Right cardiac atrium (tissue), 5 donors: Measurements from ENCODE around the gene FOXP1. TPM values are rescaled to one million over a fixed set of nuclear protein-coding genes. Genes with fewer than 3 reads are reported as not detected.

Experiments used
- ATAC-seq, 2 donors: fragments of 200-7000 bp; cut with Tn5 transposase; one replicate each; pipeline versions ENCODE4 v1.8.0 to v1.9.1; 2020; ENCODE audit warnings: moderate library complexity in 2 of 2, mild to moderate bottlenecking in 1 of 2
- DNase-seq, 3 donors: peaks; one replicate each; pipeline ENCODE4 v3.0.0-alpha.2; 2020
- H3K27ac ChIP-seq: one replicate; pipeline ENCODE4 v1.5.1; 2013; ENCODE audit warnings: mild to moderate bottlenecking, low read length, control low read depth, moderate library complexity
- H3K27me3 ChIP-seq: one replicate; pipeline ENCODE4 v1.6.1; 2013; ENCODE audit not compliant: control insufficient read depth, insufficient read depth
- H3K4me1 ChIP-seq: one replicate; pipeline ENCODE4 v1.6.1; 2013; ENCODE audit warnings: low read length; ENCODE audit not compliant: control insufficient read depth, insufficient read depth
- H3K4me3 ChIP-seq: one replicate; pipeline ENCODE4 v1.5.1; 2013; ENCODE audit warnings: low read length, control low read depth
- H3K9me3 ChIP-seq: one replicate; pipeline ENCODE4 v1.6.1; 2013; ENCODE audit warnings: low read length; ENCODE audit not compliant: control insufficient read depth
- WGBS: extraction: QIAGEN DNeasy Blood & Tissue Kit; methylation state at CpG from one replicate; pipeline ENCODE4 v1.1.7; 2013; 5-methylcytosine and 5-hydroxymethylcytosine counted together
- intact Hi-C, 4 donors: fragments of 100-400 bp; cut with DNase I; formaldehyde crosslinking; loops; one replicate each; pipeline versions ENCODE4 v1.11.0 to v1.14.0; 2022 to 2023
- polyA plus RNA-seq: library from polyadenylated mRNA; stranded (reverse); fragments of 200-250 nt; gene quantifications from one replicate; pipeline ENCODE4 v1.2.3, GENCODE V29; 2013
- total RNA-seq, 4 donors: library from RNA; stranded (reverse); fragmentation: NEBNext Ultra II Directional; extraction: Animal tissue kit (Norgen Biotek cat#: 25700); gene quantifications; one replicate each; pipeline ENCODE4 v1.2.1, GENCODE V29; 2021
- donor health status: healthy with polysubstance abuse.
- donor health status: DM: no; HTN: yes; CAD: no.
- donor health status: DM: no; HTN: no; CAD: no.
- donor health status: DM: no; HTN: yes; CAD: no; lungs with severe emphysema.
- donor health status: DM: yes; HTN: yes; CAD: no.

The FOXP1 gene
- total and polyA plus RNA-seq, 5 donors: 13.6 to 63.4 (median 57.4) TPM

DNA sequence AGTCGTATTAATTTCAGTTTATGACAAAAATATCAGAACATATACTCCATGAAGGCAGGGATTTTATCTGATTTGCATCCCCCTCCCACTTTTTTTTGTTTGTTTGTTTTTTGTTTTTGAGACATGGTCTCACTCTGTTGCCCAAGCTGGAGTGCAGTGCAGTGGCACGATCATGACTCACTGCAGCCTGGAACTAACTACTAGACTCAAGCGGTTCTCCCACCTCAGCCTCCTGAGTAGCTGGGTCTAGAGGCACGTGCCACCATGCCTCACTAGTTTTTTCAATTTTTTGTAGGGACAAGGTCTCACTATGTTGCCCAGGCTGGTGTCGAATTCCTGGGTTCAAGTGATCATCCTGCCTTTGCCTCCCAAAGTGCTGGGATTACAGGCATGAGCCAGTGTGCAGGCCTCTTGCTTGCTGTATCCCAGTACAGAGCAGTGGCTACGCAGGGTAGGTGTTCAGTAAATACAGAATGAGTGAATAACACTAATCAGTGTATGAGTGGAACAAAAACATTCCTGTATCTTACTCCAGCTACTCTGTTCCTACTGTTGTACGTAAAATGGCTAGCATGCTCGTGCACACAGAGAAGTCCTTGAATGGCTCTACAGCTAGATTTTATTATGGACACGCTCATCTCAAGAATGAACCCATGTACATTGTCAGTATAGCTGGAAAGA lies 272.4 kb downstream of the FOXP1 start:
- intact Hi-C loops: loop anchor here in 1 of 4 donors (5.0 kb wide), 1 partner anchor 189 kb away; no protein-coding TSS in a partner anchor
- Histone ChIP-seq H3K27ac (no peak overlapping the region), H3K9me3 (no peaks in the 10 kb centered on the region), H3K4me1 (peaks cover 10% of the 10 kb centered on the region), H3K4me3 (no peak overlapping the region), H3K27me3 (no peaks in the 10 kb centered on the region)
- ATAC-seq (peak in 1 of 2 donors; percentile 54), DNase-seq (no peak)
- WGBS: 84% methylated on average over 9 of the region's 9 CpGs

GRCh38 chr3:71310359-71310979 lies 273.1 kb downstream of the FOXP1 start:
- 36% methylated on average over 9 of the region's 9 CpGs for WGBS
- Histone ChIP-seq H3K27ac (no peak overlapping the region), H3K27me3 (no peaks in the 10 kb centered on the region), H3K9me3 (no peaks in the 10 kb centered on the region), H3K4me1 (peaks cover 10% of the 10 kb centered on the region), H3K4me3 (no peak overlapping the region)
- intact Hi-C loops: loop anchor here in 1 of 4 donors (5.0 kb wide), 1 partner anchor 188 kb away; no protein-coding TSS in a partner anchor
- ATAC-seq (peak; percentile 63 to 77), DNase-seq (peak; percentile 45 to 74 (median 73))

- DNase-seq: no peak
- WGBS: 90% methylated on average over 1 of the region's 1 CpG
- H3K4me3 ChIP-seq: no peak overlapping the region
- intact Hi-C loops: loop anchor here in 2 of 4 donors (5.0 to 10.0 kb wide), 3 partner anchors 185 to 272 kb away; partner anchors contain the start of gene FOXP1 (in 2 of the 2)
- H3K4me1 ChIP-seq: peaks cover 10% of the 10 kb centered on the region
- no peaks in the 10 kb centered on the region for H3K9me3 ChIP-seq
- no peak overlapping the region for H3K27ac ChIP-seq
- no peak for ATAC-seq
- H3K27me3 ChIP-seq: no peaks in the 10 kb centered on the region
Measured at GRCh38 chr3:71309886-71310285, 273.6 kb downstream of the FOXP1 start.

DNA sequence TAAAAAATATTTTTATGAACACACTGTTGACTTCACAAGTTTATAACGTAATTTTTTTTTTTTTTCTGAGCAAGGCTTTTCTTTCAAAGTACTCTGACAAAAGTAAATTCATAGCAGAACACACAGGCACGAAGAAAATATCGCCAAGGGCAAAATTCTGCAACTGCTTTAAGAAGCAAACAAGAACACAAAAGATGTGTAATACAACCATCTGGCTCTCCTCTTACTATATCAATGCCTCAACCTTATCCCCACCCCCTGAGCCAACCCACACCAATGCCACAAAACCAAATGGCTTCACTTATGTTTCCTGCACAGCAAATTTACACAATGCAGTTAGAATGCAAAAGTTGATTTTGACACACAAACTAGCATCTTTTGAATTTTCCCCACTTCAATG lies 274.2 kb downstream of the FOXP1 start:
- 87% methylated on average over 3 of the region's 3 CpGs for WGBS
- no peak for DNase-seq
- intact Hi-C loops: loop anchor here in 2 of 4 donors (5.0 to 10.0 kb wide), 2 partner anchors 185 to 273 kb away; partner anchors contain the start of gene FOXP1 (in 2 of the 2)
- Histone ChIP-seq H3K27me3 (no peaks in the 10 kb centered on the region), H3K27ac (no peak overlapping the region), H3K4me3 (no peak overlapping the region), H3K4me1 (peaks cover 10% of the 10 kb centered on the region), H3K9me3 (no peaks in the 10 kb centered on the region)
- ATAC-seq: no peak

DNA sequence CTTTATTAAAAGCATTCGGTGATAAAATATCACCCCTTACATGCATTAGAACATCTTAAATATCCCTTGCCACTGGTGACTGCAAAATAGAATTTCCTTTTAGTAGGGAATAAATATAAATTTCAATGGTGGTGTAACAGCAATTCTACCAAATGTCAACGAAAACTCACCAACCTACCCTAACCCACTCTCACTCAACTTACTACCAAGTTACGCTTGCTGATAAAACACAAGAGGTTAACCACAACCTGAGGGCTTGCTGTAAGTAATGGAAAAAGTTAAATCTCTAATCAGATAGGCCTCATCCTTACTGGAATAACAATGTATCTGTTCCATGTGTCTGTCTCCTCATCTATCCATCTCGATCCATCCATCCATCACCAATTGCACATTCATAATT lies 274.7 kb downstream of the FOXP1 start:
- peaks cover 12% of the 10 kb centered on the region for H3K4me1 ChIP-seq
- H3K27me3 ChIP-seq: no peaks in the 10 kb centered on the region
- H3K27ac ChIP-seq: no peak overlapping the region
- intact Hi-C loops: loop anchor here in 2 of 4 donors (5.0 to 10.0 kb wide), 2 partner anchors 184 to 273 kb away; partner anchors contain the start of gene FOXP1 (in 2 of the 2)
- 94% methylated on average over 4 of the region's 4 CpGs for WGBS
- no peak for ATAC-seq
- DNase-seq: no peak
- H3K4me3 ChIP-seq: no peak overlapping the region
- H3K9me3 ChIP-seq: no peaks in the 10 kb centered on the region

DNA sequence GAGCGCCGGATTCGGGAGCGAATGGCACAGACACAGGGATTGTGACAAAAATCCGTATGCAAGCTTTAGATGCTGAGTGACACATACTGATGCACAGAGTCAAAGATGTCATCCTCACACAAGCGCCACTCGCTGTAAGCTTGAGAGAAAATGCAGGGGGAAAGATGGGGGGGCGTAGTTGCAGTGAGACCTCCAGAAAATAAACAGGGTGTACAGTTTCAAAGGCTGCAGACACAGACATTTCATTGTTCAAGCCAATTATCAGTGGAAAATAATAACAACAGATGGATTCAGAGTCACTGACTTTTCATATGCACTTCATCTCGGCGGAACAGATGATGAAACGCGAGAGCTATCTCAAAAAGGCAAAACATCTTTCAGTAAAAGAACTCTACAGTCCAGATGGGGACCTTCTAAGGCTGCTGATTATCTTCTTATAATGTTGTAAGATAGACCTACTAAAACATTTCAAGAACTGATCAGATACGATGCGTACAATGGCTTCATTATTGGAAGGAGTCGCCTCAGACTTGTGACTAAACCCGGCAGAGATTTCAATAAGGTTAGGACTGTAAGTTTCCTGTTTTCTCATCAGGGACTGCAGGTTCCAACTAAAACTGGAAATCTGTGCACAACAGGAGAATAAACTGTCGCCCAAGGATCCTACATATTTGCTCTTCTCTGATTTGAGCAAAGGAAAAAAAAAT lies 275.4 kb downstream of the FOXP1 start:
- intact Hi-C loops: loop anchor here in 2 of 4 donors (5.0 to 10.0 kb wide), 2 partner anchors 183 to 274 kb away; partner anchors contain the start of gene FOXP1 (in 2 of the 2)
- Histone ChIP-seq H3K27ac (no peak overlapping the region), H3K4me1 (peaks cover 12% of the 10 kb centered on the region), H3K9me3 (no peaks in the 10 kb centered on the region), H3K27me3 (no peaks in the 10 kb centered on the region), H3K4me3 (no peak overlapping the region)
- 70% methylated on average over 17 of the region's 17 CpGs for WGBS
- ATAC-seq: peak in 1 of 2 donors; percentile 7
- DNase-seq: no peak

- Histone ChIP-seq H3K27me3 (no peaks in the 10 kb centered on the region), H3K27ac (peak overlapping the region; percentile 67), H3K4me3 (peak overlapping the region; percentile 64), H3K4me1 (peaks cover 4% of the 10 kb centered on the region), H3K9me3 (no peaks in the 10 kb centered on the region)
- DNase-seq (peak in 1 of 3 donors; percentile 35), ATAC-seq (peak; percentile 89 to 90)
- intact Hi-C loops: loop anchor here in 2 of 4 donors (5.0 to 10.0 kb wide), 2 partner anchors 181 to 277 kb away; partner anchors contain the start of gene FOXP1 (in 2 of the 2)
- WGBS: 11% methylated on average over 21 of the region's 21 CpGs
Measured at GRCh38 chr3:71305231-71306206, 278.0 kb downstream of the FOXP1 start.

- Histone ChIP-seq H3K27ac (no peak overlapping the region), H3K9me3 (no peaks in the 10 kb centered on the region), H3K4me3 (peak overlapping the region; percentile 64), H3K4me1 (peaks cover 2% of the 10 kb centered on the region), H3K27me3 (no peaks in the 10 kb centered on the region)
- whole genome bisulfite sequencing: 20% methylated on average over 3 of the region's 3 CpGs
- DNase-seq (peak in 2 of 3 donors; percentile 22 to 66), ATAC-seq (peak; percentile 78)
- intact Hi-C loops: loop anchor here in 2 of 4 donors (5.0 to 10.0 kb wide), 2 partner anchors 180 to 278 kb away; partner anchors contain the start of gene FOXP1 (in 2 of the 2)
Measured at GRCh38 chr3:71304684-71305083, 278.8 kb downstream of the FOXP1 start.

DNA sequence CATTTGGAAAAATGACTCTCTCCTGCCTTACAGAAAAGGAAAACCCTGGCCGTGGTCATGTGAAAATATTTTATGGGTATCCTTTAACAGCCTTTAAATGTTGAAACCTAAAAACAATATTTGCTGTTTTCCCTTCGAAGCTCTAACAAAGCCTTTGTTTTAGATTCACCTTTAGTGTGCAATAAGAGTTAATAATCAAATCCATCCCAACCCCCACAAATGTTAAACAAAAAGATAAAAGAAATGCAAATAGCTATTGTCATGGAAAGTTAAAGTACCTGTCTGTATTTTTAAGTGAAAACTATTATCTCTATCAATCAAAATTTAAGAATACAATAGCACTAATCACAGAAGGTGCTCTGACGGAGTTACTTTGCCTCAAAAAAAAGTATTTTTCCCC lies 279.3 kb downstream of the FOXP1 start:
- Histone ChIP-seq H3K27me3 (no peaks in the 10 kb centered on the region), H3K9me3 (no peaks in the 10 kb centered on the region), H3K4me3 (no peak overlapping the region), H3K27ac (no peak overlapping the region), H3K4me1 (peaks cover 2% of the 10 kb centered on the region)
- WGBS: 61% methylated on average over 3 of the region's 3 CpGs
- ATAC-seq (no peak), DNase-seq (no peak)
- intact Hi-C loops: loop anchor here in 1 of 4 donors (10.0 kb wide), 1 partner anchor 179 kb away; no protein-coding TSS in a partner anchor
